Gastrocnemius medialis (tissue), 4 donors: ENCODE results near the gene TAAR8.

Experiments used
- POLR2A ChIP-seq, 2 donors: fragments of 450-650 bp; IDR thresholded peaks; one replicate each; pipeline ENCODE4 v1.6.1; 2017; ENCODE audit warnings: antibody characterized with exemption in 2 of 2, mild to moderate bottlenecking in 2 of 2, moderate library complexity in 2 of 2
- TF ChIP-seq, protein P1 (sequence below), 5 experiments: fragments of 450-650 bp in 3 of 5; fragments of 200-600 bp in 2 of 5; sonication (generic) in 2 of 5; IDR thresholded peaks in 4 of 5; conservative IDR thresholded peaks in 1 of 5; 1 replicate in 4 of 5; 2 replicates in 1 of 5; pipeline ENCODE4 v1.5.1; 2016 to 2019; ENCODE audit warnings: antibody characterized with exemption in 5 of 5, mild to moderate bottlenecking in 3 of 5, moderate library complexity in 3 of 5

DNA sequence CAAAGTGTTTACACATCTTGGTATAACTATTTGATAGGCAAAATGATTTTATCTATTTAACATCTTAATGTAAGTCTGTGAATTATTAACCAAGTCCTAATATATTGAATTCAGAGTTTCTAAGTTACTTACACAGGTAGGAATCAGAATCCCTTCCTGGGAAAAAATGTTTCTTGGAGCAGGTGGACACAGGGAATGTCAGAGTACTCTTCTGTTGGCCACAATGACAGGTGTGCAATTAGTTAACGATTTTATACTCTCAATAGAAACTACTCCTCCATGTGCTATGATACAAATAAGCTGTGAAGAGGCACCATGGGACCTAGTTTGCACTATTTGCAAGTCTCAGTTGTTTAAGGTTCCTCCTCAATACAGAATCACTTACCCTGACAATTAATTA lies 37.9 kb downstream of the TAAR8 start:
- TF ChIP-seq, protein P1, sequence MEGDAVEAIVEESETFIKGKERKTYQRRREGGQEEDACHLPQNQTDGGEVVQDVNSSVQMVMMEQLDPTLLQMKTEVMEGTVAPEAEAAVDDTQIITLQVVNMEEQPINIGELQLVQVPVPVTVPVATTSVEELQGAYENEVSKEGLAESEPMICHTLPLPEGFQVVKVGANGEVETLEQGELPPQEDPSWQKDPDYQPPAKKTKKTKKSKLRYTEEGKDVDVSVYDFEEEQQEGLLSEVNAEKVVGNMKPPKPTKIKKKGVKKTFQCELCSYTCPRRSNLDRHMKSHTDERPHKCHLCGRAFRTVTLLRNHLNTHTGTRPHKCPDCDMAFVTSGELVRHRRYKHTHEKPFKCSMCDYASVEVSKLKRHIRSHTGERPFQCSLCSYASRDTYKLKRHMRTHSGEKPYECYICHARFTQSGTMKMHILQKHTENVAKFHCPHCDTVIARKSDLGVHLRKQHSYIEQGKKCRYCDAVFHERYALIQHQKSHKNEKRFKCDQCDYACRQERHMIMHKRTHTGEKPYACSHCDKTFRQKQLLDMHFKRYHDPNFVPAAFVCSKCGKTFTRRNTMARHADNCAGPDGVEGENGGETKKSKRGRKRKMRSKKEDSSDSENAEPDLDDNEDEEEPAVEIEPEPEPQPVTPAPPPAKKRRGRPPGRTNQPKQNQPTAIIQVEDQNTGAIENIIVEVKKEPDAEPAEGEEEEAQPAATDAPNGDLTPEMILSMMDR (IDR thresholded peaks at IDR 0.05 in 4 of 5, conservative IDR thresholded peaks at IDR 0.05 in 1 of 5): no peak
- TF ChIP-seq POLR2A (IDR thresholded peaks at IDR 0.05): no peak
